HEK293T (cell line): ENCODE data around the gene SIK3.

Experiments used
- ELF4 ChIP-seq: fragments of 450-650 bp; IDR thresholded peaks from 2 replicates; pipeline ENCODE4 v1.6.1; 2017; ENCODE audit warnings: antibody characterized with exemption
- FOXA1 ChIP-seq: fragments of 450-650 bp; IDR thresholded peaks from 2 replicates; pipeline ENCODE4 v1.6.1; 2016; ENCODE audit warnings: mild to moderate bottlenecking
- FOXK2 ChIP-seq: fragments of 450-650 bp; IDR thresholded peaks from 2 replicates; pipeline ENCODE4 v1.6.1; 2016; ENCODE audit warnings: mild to moderate bottlenecking
- FOXM1 ChIP-seq: fragments of 450-650 bp; IDR thresholded peaks from 2 replicates; pipeline ENCODE4 v1.6.1; 2017; ENCODE audit warnings: mild to moderate bottlenecking, borderline replicate concordance
- HDGF ChIP-seq: fragments of 450-650 bp; IDR thresholded peaks from 2 replicates; pipeline ENCODE4 v1.6.1; 2017; ENCODE audit warnings: antibody characterized with exemption, borderline replicate concordance
- LEF1 ChIP-seq: fragments of 450-650 bp; IDR thresholded peaks from 2 replicates; pipeline ENCODE4 v1.6.1; 2017; ENCODE audit warnings: mild to moderate bottlenecking, borderline replicate concordance
- NFRKB ChIP-seq: fragments of 450-650 bp; IDR thresholded peaks from 2 replicates; pipeline ENCODE4 v1.6.1; 2016; ENCODE audit warnings: mild to moderate bottlenecking, moderate library complexity
- SP1 ChIP-seq: fragments of 450-650 bp; IDR thresholded peaks from 2 replicates; pipeline ENCODE4 v1.6.1; 2017
- SUZ12 ChIP-seq: fragments of 450-650 bp; IDR thresholded peaks from 2 replicates; pipeline ENCODE4 v1.6.1; 2016; ENCODE audit warnings: mild to moderate bottlenecking
- TARDBP ChIP-seq: fragments of 450-650 bp; IDR thresholded peaks from 2 replicates; pipeline ENCODE4 v1.6.1; 2016
- ZNF384 ChIP-seq: fragments of 450-650 bp; IDR thresholded peaks from 2 replicates; pipeline ENCODE4 v1.6.1; 2016
- TF ChIP-seq, protein P1 (sequence below): fragments of 450-650 bp; IDR thresholded peaks from 2 replicates; pipeline ENCODE4 v1.6.1; 2016

DNA sequence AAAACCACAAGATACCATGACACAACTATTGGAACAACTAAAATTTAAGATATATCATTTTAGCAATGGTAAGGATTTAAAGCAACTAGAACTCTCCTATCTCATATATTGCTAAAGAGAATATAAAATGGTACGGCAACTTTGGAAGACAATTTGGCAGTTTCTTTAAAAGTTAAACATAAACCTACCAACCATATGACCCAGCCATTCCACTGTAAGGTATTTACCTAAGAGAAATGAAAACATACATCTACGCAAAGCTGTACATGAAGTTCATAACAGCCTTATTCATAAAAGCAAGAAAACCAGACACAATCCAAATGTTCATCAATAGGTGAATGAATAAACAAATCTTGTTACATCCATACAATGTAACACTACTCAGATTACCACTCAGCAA, 31.3 kb downstream of the SIK3 start:
- TF ChIP-seq FOXA1: no peak
- no peak for TF ChIP-seq NFRKB
- no peak for TF ChIP-seq ZNF384
- TF ChIP-seq, protein P1, sequence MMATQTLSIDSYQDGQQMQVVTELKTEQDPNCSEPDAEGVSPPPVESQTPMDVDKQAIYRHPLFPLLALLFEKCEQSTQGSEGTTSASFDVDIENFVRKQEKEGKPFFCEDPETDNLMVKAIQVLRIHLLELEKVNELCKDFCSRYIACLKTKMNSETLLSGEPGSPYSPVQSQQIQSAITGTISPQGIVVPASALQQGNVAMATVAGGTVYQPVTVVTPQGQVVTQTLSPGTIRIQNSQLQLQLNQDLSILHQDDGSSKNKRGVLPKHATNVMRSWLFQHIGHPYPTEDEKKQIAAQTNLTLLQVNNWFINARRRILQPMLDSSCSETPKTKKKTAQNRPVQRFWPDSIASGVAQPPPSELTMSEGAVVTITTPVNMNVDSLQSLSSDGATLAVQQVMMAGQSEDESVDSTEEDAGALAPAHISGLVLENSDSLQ: no peak
- no peak for TF ChIP-seq HDGF
- no peak for TF ChIP-seq FOXK2
- no peak for TF ChIP-seq FOXM1
- TF ChIP-seq SP1: no peak
- no peak for TF ChIP-seq ELF4
- TF ChIP-seq TARDBP: no peak
- TF ChIP-seq LEF1: no peak
- no peak for TF ChIP-seq SUZ12
